WTC11 (cell line): ENCODE data around the gene JAML. TPM values are rescaled to one million over a fixed set of nuclear protein-coding genes. Genes with fewer than 3 reads are reported as not detected.

Source experiments
- ATAC-seq: fragments of 200-7000 bp; cut with Tn5 transposase; 2 replicates; pipeline ENCODE4 v1.10.0; 2021; ENCODE audit warnings: mild to moderate bottlenecking, moderate library complexity
- CTCF ChIA-PET: fragments of 300-600 bp; sonication (Branson Sonifier 250); formaldehyde crosslinking; loops from one replicate; lab custom pipeline; 2021; ENCODE audit warnings: antibody characterized with exemption; lab: Charles Lee
- POLR2A ChIA-PET: fragments of 350-600 bp; sonication (Branson Sonifier 250); formaldehyde crosslinking; loops from one replicate; lab custom pipeline; 2021; ENCODE audit warnings: antibody characterized with exemption; lab: Charles Lee
- DNase-seq: peaks from one replicate; pipeline ENCODE4 v3.0.0; 2021; ENCODE audit warnings: low spot score
- H3K27ac Mint-ChIP-seq: 2 replicates; pipeline ENCODE4 v1.8.0; 2021; ENCODE audit warnings: mixed read lengths
- H3K27me3 Mint-ChIP-seq: 2 replicates; pipeline ENCODE4 v1.8.0; 2021; ENCODE audit warnings: low read depth, mild to moderate bottlenecking, moderate library complexity, mixed read lengths
- H3K36me3 Mint-ChIP-seq: 2 replicates; pipeline ENCODE4 v1.8.0; 2021; ENCODE audit warnings: mixed read lengths
- H3K4me1 Mint-ChIP-seq: 2 replicates; pipeline ENCODE4 v1.8.0; 2022; ENCODE audit warnings: mixed read lengths
- H3K4me3 Mint-ChIP-seq: 2 replicates; pipeline ENCODE4 v1.8.0; 2021; ENCODE audit warnings: mild to moderate bottlenecking, moderate library complexity, mixed read lengths
- H3K9me3 Mint-ChIP-seq: 2 replicates; pipeline ENCODE4 v1.8.0; 2021; ENCODE audit warnings: mixed read lengths
- AFF4 ChIP-seq: sonication (generic); formaldehyde crosslinking; IDR thresholded peaks from 2 replicates; pipeline ENCODE4 v1.8.1; 2023; ENCODE audit warnings: mild to moderate bottlenecking, missing genetic modification reagents, borderline replicate concordance
- ARID4B ChIP-seq: sonication (generic); formaldehyde crosslinking; IDR thresholded peaks from 2 replicates; pipeline ENCODE4 v1.8.0; 2023; ENCODE audit warnings: missing genetic modification reagents, mild to moderate bottlenecking, borderline replicate concordance
- ATF6 ChIP-seq: sonication (generic); formaldehyde crosslinking; IDR thresholded peaks from 2 replicates; pipeline ENCODE4 v1.8.1; 2023; ENCODE audit warnings: mild to moderate bottlenecking, missing genetic modification reagents
- ELF4 ChIP-seq: sonication (generic); formaldehyde crosslinking; IDR thresholded peaks from 2 replicates; pipeline ENCODE4 v1.8.1; 2022; ENCODE audit warnings: low read depth, mild to moderate bottlenecking, moderate library complexity, missing genetic modification reagents
- ESRRA ChIP-seq: sonication (generic); formaldehyde crosslinking; IDR thresholded peaks from 2 replicates; pipeline ENCODE4 v1.8.1; 2022; ENCODE audit warnings: mild to moderate bottlenecking, missing genetic modification reagents, borderline replicate concordance
- FOXP1 ChIP-seq: sonication (generic); formaldehyde crosslinking; IDR thresholded peaks from 2 replicates; pipeline ENCODE4 v1.8.0; 2022; ENCODE audit warnings: missing genetic modification reagents, mild to moderate bottlenecking, moderate library complexity, borderline replicate concordance
- MLX ChIP-seq: sonication (generic); formaldehyde crosslinking; IDR thresholded peaks from 2 replicates; pipeline ENCODE4 v1.8.1; 2023; ENCODE audit warnings: mild to moderate bottlenecking, missing genetic modification reagents, moderate library complexity
- MYBL2 ChIP-seq: sonication (generic); formaldehyde crosslinking; IDR thresholded peaks from 2 replicates; pipeline ENCODE4 v1.8.1; 2023; ENCODE audit warnings: mild to moderate bottlenecking, moderate library complexity, missing genetic modification reagents
- NFATC4 ChIP-seq: fragments of 250-450 bp; sonication (Bioruptor Pico); IDR thresholded peaks from 2 replicates; pipeline ENCODE4 v1.9.0; 2021; ENCODE audit warnings: mild to moderate bottlenecking
- NR2C2 ChIP-seq: sonication (generic); formaldehyde crosslinking; IDR thresholded peaks from 2 replicates; pipeline ENCODE4 v1.8.0; 2022; ENCODE audit warnings: mild to moderate bottlenecking, missing genetic modification reagents
- RELA ChIP-seq: sonication (generic); formaldehyde crosslinking; IDR thresholded peaks from 2 replicates; pipeline ENCODE4 v1.8.1; 2022; ENCODE audit warnings: missing genetic modification reagents, mild to moderate bottlenecking, borderline replicate concordance
- SMAD4 ChIP-seq: sonication (generic); formaldehyde crosslinking; IDR thresholded peaks from 2 replicates; pipeline ENCODE4 v1.8.0; 2022; ENCODE audit warnings: mild to moderate bottlenecking, missing genetic modification reagents
- SOX15 ChIP-seq: fragments of 250-450 bp; sonication (Bioruptor Pico); IDR thresholded peaks from 2 replicates; pipeline ENCODE4 v1.9.0; 2021; ENCODE audit warnings: mild to moderate bottlenecking
- SP1 ChIP-seq: sonication (generic); formaldehyde crosslinking; conservative IDR thresholded peaks from 2 replicates; pipeline ENCODE4 v1.8.1; 2022; ENCODE audit warnings: missing genetic modification reagents
- USF2 ChIP-seq: sonication (generic); formaldehyde crosslinking; IDR thresholded peaks from 2 replicates; pipeline ENCODE4 v1.8.1; 2023; ENCODE audit warnings: mild to moderate bottlenecking, missing genetic modification reagents, moderate library complexity
- ZNF219 ChIP-seq: sonication (generic); formaldehyde crosslinking; IDR thresholded peaks from 2 replicates; pipeline ENCODE4 v1.8.0; 2023; ENCODE audit warnings: missing genetic modification reagents, mild to moderate bottlenecking, borderline replicate concordance
- ZNF317 ChIP-seq: sonication (generic); formaldehyde crosslinking; IDR thresholded peaks from 2 replicates; pipeline ENCODE4 v1.8.1; 2023; ENCODE audit warnings: low read depth, mild to moderate bottlenecking, moderate library complexity, missing genetic modification reagents, borderline replicate concordance
- ZNF396 ChIP-seq: fragments of 250-450 bp; sonication (Bioruptor Pico); IDR thresholded peaks from 2 replicates; pipeline ENCODE4 v1.8.0; 2021; ENCODE audit warnings: mild to moderate bottlenecking, moderate library complexity, borderline replicate concordance
- ZNF671 ChIP-seq: fragments of 250-450 bp; sonication (Bioruptor Pico); IDR thresholded peaks from 2 replicates; pipeline ENCODE4 v1.8.0; 2021; ENCODE audit warnings: mild to moderate bottlenecking
- total RNA-seq: library from RNA; stranded (reverse); gene quantifications from 3 replicates; pipeline ENCODE4 v1.2.3, GENCODE V29; 2021

JAML gene
- total RNA-seq, 1 experiment from 2014 or later: 0.24 TPM

- TF ChIP-seq ZNF671 (CRISPR knock-in tag) (no peak), ATF6 (CRISPR knock-in tag) (no peak), NFATC4 (CRISPR knock-in tag) (no peak)
These were observed 59.9 kb downstream of the JAML start (continued) for GRCh38 chr11:118164885-118165284.

GRCh38 chr11:118163494-118163893, 61.3 kb downstream of the JAML start:
- peaks cover 30% of the 10 kb centered on the region for H3K27me3 Mint-ChIP-seq
- ATAC-seq (no peak), DNase-seq (no peak)
- peaks cover 8% of the 10 kb centered on the region; the same call in 1 of the 2 replicates for H3K4me1 Mint-ChIP-seq
- POLR2A ChIA-PET: interaction anchor here (0.6 kb wide), 1 partner anchor 182 kb away, joined by 12 read pairs; no protein-coding TSS in a partner anchor
- no peak for TF ChIP-seq SMAD4 (CRISPR knock-in tag)
- peak; percentile 75; the same call in 1 of the 2 replicates for TF ChIP-seq ZNF317 (CRISPR knock-in tag)
- no peaks in the 10 kb centered on the region for H3K36me3 Mint-ChIP-seq
- no peak overlapping the region for H3K4me3 Mint-ChIP-seq
- H3K27ac Mint-ChIP-seq: no peak overlapping the region
- CTCF ChIA-PET: interaction anchor here (0.6 to 1.5 kb wide), 4 partner anchors 8 to 20 kb away, joined by 3 to 5 read pairs (median 4); partner anchors contain the start of gene SCN4B
- no peaks in the 10 kb centered on the region for H3K9me3 Mint-ChIP-seq

GRCh38 chr11:118162846-118163245, 62.0 kb downstream of the JAML start:
- ATAC-seq (no peak), DNase-seq (no peak)
- POLR2A ChIA-PET: no interaction called here
- Mint-ChIP-seq H3K4me3 (no peak overlapping the region), H3K4me1 (peaks cover 14% of the 10 kb centered on the region), H3K36me3 (no peaks in the 10 kb centered on the region), H3K27ac (no peak overlapping the region), H3K9me3 (no peaks in the 10 kb centered on the region), H3K27me3 (peaks cover 30% of the 10 kb centered on the region)
- TF ChIP-seq MYBL2 (CRISPR knock-in tag) (no peak), NR2C2 (CRISPR knock-in tag) (no peak), SOX15 (CRISPR knock-in tag) (no peak), FOXP1 (CRISPR knock-in tag) (no peak), ARID4B (CRISPR knock-in tag) (no peak), MLX (CRISPR knock-in tag) (no peak)
- CTCF ChIA-PET: interaction anchor here (0.6 to 1.2 kb wide), 3 partner anchors 8 to 19 kb away, joined by 3 to 5 read pairs (median 3); no protein-coding TSS in a partner anchor

GRCh38 chr11:118161786-118162185, 63.0 kb downstream of the JAML start:
- H3K27ac Mint-ChIP-seq: no peak overlapping the region
- no peaks in the 10 kb centered on the region for H3K36me3 Mint-ChIP-seq
- no peak overlapping the region for H3K4me3 Mint-ChIP-seq
- no peak for DNase-seq
- H3K27me3 Mint-ChIP-seq: peaks cover 36% of the 10 kb centered on the region
- peaks cover 24% of the 10 kb centered on the region for H3K4me1 Mint-ChIP-seq
- CTCF ChIA-PET: interaction anchor here (0.8 kb wide), 1 partner anchor 10 kb away, joined by 4 read pairs; no protein-coding TSS in a partner anchor
- POLR2A ChIA-PET: no interaction called here
- ATAC-seq: no peak
- H3K9me3 Mint-ChIP-seq: no peaks in the 10 kb centered on the region
- TF ChIP-seq AFF4 (CRISPR knock-in tag): no peak
- TF ChIP-seq SP1: no peak
- TF ChIP-seq RELA: no peak
- TF ChIP-seq ELF4 (CRISPR knock-in tag): no peak
- no peak for TF ChIP-seq ZNF219 (CRISPR knock-in tag)
- TF ChIP-seq ZNF396: no peak
- TF ChIP-seq USF2 (CRISPR knock-in tag): no peak
- no peak for TF ChIP-seq ZNF317 (CRISPR knock-in tag)
- no peak for TF ChIP-seq ESRRA
